ENCODE results near the gene FOXM1.

The FOXM1 gene

DNA sequence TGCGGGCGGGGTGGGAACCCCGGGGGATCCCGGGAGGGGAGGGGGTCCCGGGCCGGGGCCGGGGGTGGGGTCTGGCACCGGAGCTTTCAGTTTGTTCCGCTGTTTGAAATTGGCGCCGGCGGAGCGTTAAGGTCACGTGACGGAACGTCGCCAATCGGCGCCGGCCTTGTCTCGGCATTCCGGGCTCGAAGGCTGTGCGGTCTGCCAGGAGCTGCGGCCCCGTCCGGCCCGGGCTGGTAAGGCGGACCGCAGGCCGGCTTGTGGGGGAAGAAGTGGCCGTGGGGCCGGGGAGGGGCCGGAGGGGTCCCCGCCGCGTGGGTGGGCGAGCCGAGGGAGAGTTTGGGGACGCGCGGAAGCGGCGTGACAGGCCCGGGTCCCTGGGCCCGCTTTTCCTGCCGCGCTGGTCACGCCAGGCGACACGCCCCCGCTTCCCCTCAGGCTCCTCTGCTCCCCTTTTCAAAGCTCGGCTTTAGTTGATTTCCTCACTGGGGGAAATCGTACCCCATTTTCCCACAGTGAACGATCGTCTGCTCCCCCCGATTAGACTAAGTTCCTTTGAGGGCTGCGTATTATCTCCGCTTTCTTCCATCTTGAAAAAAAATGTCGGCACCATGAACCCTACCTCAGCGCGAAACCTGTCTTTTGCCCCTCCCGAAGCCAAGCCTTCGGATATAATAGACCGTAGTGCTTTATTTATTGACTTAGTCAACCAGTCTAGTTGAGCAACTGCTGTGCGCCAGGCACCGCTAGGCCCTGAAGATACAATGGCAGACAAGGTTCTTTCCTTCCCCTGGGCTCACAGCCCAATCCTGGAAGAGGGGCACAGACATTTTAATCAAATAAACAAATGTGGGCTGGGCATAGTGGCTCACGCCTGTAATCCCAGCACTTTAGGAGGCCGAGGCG is at the start of gene FOXM1, which contains the start of gene RHNO1:
Gene FOXM1, minus strand, starts transcription at position 128 of the 906 bp plus-strand sequence. CDS start 2,696 bp downstream, outside the sequence.
Gene RHNO1, plus strand, starts transcription at position 177 of the 906 bp plus-strand sequence. CDS start 8,144 bp downstream, outside the sequence.
- in situ Hi-C loops (cut with HindIII; ENCODE audit: low sequenced_read_pairs) = no loop called here

DNA sequence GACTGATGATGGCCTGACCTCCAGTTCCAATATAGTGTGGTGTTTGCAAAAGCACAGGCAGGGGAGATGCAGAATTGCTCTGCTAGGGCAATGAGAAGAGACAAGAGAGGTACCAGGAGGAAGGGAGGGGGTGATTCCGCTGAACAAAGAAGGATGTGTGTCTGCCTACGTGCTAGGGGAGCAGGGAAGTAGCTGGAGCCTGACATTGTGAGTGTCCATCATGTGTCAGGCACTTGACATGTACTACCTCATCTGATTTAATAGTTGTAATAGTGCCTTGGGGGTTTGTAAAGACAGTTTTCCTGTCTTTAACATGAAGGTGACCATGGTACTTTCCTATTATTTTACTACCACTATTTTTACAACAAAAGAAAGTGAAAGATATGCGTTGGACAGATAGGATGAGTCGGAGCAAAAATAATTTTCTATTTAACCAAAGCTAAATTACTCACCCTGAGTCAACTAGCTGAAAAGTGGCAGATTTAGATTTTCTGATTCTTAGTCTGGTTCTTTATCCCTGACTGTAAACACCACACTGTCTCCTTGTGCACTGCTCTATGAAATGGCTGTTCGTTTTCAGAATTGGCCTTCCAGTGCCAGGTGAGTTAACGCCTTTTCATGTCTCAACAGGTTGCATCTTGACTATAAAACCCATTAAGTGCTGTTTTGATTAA is 48.5 kb upstream of the FOXM1 start:
- in situ Hi-C loops (cut with HindIII; ENCODE audit: low sequenced_read_pairs) = no loop called here

DNA sequence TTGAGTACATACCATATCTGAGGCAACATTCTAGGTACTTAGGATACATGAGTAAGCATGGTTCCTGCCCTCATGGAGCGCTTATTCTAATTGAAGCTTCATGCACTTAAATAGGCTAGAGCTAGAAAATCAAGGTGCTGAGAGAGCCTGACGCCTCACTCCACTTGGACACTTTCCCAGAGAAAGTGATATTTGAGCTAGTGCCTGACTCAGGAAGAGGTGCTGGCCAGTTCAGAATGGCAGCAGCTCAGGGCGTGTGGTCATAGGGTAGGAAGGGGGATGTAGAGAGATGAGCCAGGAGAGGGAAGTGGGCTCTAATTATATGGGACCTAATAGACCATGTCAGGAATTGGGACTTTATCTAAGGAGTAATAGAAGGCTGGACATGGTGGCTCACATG is 47.0 kb upstream of the FOXM1 start:
- in situ Hi-C loops (cut with HindIII; ENCODE audit: low sequenced_read_pairs) = no loop called here

- in situ Hi-C loops (cut with HindIII; ENCODE audit: low sequenced_read_pairs) = no loop called here
Measured at GRCh38 chr12:2923057-2923456, 46.1 kb upstream of the FOXM1 start.

DNA sequence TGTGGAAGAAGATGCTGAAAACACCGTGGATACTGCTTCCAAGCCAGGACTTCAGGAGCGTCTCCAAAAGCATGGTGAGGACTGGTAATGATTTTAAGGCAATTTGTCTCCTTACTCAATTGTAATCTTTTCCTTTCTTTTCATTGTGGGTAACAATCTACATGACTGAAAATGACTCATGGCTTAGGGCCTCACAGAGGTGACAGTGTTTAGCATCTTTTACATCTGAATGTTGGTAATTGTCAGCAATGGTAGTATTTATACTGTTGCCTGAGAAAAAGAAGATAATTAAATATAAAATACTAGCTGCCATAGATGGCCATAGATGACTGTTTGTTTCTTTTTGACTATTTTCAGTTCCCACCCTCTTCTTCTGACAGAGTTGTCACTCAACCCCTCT is 45.4 kb upstream of the FOXM1 start:
- in situ Hi-C loops (cut with HindIII; ENCODE audit: low sequenced_read_pairs) = no loop called here

DNA sequence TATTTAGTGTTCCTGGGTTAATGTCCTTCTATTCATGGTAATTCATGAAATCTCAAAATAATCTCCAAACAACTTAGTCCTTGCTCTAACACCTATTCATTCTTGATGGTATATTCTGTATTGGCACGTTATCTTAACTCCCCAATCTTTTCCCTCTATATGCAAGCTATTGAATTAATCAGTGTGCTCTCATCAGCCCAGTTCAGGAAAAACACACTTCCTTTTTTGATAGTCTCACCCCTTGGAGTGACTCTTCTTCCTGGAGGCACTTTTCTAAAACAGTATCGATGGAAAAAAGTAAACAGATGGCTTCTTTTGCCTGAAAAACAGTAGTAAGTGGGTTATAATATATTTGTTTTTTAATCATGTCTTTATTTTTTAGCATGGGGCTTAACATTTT is 42.3 kb upstream of the FOXM1 start:
- in situ Hi-C loops (cut with HindIII; ENCODE audit: low sequenced_read_pairs) = no loop called here

DNA sequence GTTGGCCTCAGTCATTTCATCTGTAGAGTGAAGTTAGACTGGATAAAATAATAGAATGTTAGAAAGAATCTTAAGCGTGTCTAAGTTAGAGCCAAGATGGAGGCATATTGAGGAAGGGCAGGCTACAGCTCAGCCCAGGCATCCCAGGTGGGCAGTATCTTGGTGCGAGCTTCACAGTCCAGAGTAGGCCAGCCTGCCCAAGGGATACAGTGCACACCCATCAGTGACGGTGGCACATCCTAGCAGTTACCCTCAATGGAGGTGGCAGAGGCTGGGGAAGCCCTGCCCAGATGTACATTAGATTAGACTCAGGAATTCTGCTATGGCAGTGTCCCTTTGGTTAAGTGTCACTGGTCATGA is 35.2 kb upstream of the FOXM1 start:
- in situ Hi-C loops (cut with HindIII; ENCODE audit: low sequenced_read_pairs) = no loop called here

- in situ Hi-C loops (cut with HindIII; ENCODE audit: low sequenced_read_pairs) = no loop called here
Measured at GRCh38 chr12:2904260-2904659, 27.3 kb upstream of the FOXM1 start.

GRCh38 chr12:2902272-2902880 is 25.4 kb upstream of the FOXM1 start:
- in situ Hi-C loops (cut with HindIII; ENCODE audit: low sequenced_read_pairs) = no loop called here

DNA sequence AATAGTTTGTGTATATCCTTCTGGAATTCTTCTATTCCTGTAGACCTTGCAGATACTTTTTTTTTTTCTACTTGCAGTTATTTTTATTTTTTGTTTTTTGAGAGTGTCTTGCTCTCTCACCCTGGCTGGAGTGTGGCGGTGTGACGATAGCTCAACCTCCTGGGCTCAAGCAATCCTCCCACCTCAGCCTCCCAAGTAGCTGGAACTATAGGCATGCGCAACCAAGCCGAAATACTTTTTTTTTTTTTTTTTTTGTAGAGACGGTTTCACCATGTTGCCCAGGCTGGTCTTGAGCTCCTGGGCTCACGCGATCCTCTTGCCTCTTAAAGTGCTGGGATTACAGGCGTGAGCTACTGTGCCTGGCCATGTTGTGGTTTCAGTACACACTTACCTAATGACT is 23.7 kb upstream of the FOXM1 start:
- in situ Hi-C loops (cut with HindIII; ENCODE audit: low sequenced_read_pairs) = no loop called here

GRCh38 chr12:2897418-2897817 is 20.4 kb upstream of the FOXM1 start:
- in situ Hi-C loops (cut with HindIII; ENCODE audit: low sequenced_read_pairs) = no loop called here

DNA sequence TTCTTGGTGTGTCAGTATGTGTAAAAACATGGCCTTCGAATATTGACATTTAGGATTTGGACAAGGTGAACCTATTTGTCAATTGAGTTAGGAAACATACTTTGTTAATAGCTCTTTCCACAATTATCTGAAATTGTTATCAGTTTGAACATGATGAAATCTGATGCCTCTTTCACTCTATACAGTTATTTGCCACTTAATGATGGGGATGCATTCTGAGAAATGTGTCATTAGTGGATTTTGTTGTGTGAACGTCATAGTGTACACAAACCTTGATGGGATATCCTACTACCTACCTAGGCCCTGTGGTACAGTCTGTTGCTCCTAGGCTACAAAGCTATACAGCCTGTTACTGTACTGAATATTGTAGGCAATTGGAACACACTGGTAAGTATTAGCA is 18.5 kb upstream of the FOXM1 start:
- in situ Hi-C loops (cut with HindIII; ENCODE audit: low sequenced_read_pairs) = no loop called here

GRCh38 chr12:2895051-2895451 is 18.1 kb upstream of the FOXM1 start:
- in situ Hi-C loops (cut with HindIII; ENCODE audit: low sequenced_read_pairs) = no loop called here

GRCh38 chr12:2893007-2893406 is 16.0 kb upstream of the FOXM1 start:
- in situ Hi-C loops (cut with HindIII; ENCODE audit: low sequenced_read_pairs) = no loop called here

GRCh38 chr12:2892246-2892645 is 15.3 kb upstream of the FOXM1 start:
- in situ Hi-C loops (cut with HindIII; ENCODE audit: low sequenced_read_pairs) = no loop called here

DNA sequence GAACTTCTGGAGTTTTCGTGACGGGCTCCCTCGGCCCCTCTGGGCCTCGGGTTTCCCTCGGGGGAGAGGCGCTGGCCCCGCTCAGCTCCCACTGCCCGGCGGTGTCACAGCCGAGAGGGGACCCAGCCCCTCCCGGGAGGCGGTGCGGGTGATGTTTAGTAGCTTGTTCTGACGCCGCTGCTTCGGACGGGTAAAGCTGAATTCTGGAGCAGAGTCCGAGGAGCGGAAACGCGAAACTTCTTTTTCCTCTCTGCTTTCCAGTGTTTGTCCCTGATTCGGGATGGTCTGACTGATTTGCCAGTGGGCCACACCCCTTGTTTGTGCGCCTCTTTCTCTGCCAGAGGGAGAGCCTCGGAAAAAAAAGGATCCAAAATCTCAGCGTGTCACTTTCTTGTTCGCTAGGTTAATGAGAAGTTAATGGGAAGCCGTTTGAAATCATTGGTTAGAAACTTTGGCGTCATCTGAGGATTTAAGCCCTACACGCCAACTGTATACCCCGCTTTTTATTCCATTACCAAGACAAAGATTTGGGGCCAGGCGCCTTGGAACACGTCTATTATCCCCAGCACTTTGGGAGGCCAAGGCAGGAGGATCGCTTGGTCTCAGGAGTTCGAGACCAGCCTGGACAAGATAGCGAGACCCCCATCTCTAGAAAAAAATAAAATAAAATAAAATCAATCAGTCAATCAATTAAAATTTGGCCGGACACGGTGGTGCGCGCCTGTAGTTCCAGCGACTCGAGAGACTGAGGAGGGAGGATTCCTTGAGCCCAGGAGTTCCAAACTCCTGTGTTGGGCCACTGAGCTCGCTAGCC is 14.5 kb upstream of the FOXM1 start:
- in situ Hi-C loops (cut with HindIII; ENCODE audit: low sequenced_read_pairs) = no loop called here

- in situ Hi-C loops (cut with HindIII; ENCODE audit: low sequenced_read_pairs) = no loop called here
Measured at GRCh38 chr12:2890388-2891239, 13.6 kb upstream of the FOXM1 start, which contains the start of gene TULP3. TULP3 (plus strand) TSS chr12:2890891; CDS start chr12:2890948, 57 bp downstream.

DNA sequence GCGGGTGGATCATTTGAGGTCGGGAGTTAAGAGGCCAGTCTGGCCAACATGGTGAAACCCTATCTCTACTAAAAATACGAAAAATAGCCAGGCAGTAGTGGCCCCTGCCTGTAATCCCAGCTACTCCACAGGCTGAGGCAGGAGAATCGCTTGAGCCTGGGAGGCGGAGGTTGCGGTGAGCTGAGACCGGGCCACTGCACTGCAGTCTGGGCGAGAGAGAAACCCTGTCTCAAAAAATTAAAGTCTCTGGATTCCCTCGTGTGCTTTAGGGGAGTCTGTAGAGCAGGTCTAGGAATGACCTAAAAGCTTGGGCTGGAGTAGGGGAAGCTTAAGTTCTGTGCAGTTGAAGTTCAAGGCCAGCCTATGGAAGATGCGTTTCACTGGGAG is 13.0 kb upstream of the FOXM1 start:
- in situ Hi-C loops (cut with HindIII; ENCODE audit: low sequenced_read_pairs) = no loop called here

- in situ Hi-C loops (cut with HindIII; ENCODE audit: low sequenced_read_pairs) = no loop called here
Measured at GRCh38 chr12:2886768-2887450, 9.9 kb upstream of the FOXM1 start.

All from endothelial cell of hepatic sinusoid (primary cell).